T-helper 22 cell (primary cell): ENCODE results near the gene ARHGAP26.

Experiments used
- DNase-seq: peaks from one replicate; pipeline ENCODE4 v3.0.0-alpha.2; 2020; ENCODE audit warnings: low read depth

The ARHGAP26 gene

DNA sequence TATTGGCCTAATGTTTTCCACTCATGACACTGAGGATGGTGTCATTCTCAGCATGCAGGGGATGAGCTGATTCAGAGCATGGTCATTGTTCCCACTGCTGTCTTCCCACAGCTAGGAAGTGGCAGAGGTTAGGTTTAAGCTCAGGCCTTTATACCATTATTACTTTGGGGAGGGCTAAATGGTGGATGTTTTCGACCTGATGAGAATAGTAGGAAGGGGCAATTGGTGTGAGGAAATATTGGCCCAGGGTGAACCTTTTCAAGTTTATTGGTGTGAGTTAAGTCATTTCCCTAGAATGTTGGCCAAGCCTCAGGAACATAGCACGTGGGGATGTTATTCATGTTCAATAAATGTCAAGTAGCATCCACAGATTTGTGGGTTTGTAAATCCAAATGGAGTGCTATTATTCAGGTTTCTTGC, 59.6 kb downstream of the ARHGAP26 start:
- DNase-seq, result no peak

DNA sequence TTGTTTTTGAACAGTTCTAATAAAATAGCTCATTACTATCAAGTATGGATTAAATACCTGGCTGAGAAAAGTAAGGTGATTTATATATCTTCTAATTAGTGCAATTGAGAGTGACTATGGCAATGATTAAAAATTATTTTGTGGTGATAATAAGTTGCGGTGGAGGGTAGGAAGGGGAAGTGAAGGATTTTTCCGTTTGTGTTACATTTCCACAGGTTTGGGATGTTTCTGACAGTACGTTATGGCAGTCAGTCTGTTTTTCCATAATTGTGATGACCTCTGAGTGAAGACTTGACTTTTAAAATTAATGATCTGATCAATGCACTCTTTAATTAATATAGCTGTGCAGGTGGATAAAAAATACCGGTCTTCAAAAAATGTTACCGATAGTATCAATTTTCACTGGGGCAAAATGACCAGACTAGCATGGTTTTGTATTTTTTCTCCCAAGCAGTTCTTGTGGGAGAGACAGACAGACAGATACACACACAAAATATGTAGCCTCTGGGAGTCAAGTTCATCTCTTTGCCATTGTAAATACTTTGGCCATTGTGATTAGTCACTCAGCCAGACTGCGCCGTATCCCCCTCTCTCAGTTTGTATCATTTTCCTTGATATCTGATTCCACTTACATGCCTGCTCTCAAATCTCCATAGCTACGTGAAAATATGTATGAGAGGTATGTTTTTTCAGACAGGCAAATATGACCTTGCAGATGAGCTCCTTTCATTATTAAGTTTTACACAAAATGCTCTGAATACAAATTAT, 60.2 kb downstream of the ARHGAP26 start:
- DNase-seq, result no peak

DNA sequence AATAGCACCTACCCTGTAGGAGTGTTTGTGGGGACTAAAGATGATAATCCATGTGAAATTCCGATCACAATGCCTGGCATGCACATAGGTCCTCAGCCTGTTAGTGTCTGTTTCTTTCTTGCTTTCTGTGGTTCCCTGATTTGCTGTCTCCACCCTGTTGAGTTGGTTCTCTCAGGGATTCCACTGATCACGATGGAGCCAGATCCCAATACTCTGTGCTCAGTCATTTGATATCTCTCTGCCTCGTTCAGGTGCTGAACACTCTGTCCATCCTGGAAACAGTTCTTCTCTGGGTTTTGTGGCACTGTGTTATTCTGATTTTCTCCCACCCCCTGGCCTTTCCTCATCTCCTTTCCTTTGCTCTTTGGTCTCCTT, 60.8 kb downstream of the ARHGAP26 start:
- DNase-seq, result no peak

DNA sequence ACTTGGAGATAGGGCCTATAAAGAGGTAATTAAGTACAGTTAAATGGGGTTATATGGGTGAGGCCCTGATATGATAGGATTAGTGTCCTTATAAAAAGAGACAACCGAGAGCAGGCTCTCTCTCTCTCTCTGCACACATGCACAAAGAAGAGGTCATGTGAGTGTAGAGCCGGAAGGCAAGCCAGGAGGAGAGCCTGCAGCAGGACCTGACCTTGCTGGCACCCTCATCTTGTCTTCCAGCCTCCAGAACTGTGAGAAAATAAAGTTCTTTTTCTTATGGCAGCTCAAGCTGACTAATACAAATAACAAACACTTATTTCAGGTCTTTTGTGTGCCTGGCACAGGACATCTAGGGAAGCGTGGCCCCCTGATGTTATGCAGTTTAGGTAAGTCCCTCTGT, 62.1 kb downstream of the ARHGAP26 start:
- no peak for DNase-seq

DNA sequence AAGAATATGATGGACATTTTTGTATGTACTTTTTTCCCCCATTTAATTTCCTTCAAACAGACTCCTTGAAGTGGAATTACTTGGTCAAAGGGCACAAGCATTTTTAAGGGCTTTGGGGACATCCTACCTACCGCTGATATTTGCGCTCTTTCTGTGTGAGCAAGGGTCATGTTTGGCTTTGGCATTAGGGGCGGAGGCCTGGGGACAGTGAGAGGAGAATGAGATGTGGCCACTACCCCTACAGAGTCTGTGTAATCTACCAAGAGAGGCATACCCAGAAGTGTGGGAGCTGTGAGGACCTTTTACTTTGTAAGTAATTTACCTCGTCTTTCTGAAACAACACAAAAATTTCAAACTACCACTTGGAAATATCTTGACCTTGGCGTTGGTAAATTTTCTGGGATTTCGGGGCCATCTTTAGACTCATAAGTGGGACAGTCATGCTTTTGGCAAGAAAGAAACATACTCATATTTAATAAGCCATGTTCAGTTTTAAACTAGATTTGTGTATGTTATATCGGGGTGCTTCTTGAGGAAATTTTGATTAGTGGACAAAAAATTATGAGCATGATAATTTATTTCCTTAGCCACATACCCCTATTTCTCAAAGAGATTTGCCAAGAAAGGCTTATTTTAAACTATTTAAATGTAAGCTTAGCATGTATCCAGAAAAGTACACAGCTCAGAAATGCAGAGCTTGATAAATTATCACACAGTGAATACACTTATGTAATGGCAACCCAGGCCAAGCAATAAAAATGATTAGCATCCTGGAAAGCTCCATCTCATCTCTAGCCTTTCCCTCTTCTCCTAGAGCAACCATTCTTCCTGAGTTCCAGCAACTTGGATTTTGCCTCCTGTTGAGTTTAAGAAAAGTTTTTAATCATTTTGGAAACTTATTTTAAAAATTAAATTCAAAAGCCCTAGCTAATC, 63.6 kb downstream of the ARHGAP26 start:
- DNase-seq, result no peak

GRCh38 chr5:142834504-142834903, 64.3 kb downstream of the ARHGAP26 start:
- DNase-seq, result no peak

- no peak for DNase-seq
Measured at GRCh38 chr5:142835540-142835939, 65.4 kb downstream of the ARHGAP26 start.

DNA sequence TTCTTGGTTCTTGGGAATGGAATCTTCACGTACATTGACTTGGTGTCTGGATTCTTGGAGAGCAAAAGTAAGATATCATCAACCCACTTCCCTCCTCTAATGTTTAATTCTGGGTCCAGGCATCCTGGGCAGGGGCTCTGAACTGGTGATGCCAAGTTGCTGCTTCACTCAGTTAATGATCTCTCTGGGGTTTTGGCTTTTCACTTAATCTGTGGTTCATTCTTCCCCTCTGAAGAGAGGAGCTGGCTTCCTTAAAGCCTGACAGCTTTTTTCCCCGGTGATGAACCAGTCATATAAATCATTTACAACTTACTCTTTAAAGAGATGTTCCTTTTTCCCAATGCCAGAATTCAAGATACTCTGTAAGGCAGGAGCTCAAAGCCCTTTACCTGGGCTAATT, 65.9 kb downstream of the ARHGAP26 start:
- DNase-seq, result no peak

- no peak for DNase-seq
Measured at GRCh38 chr5:142837081-142837725, 67.0 kb downstream of the ARHGAP26 start.

GRCh38 chr5:142838845-142839244, 68.7 kb downstream of the ARHGAP26 start:
- DNase-seq, result no peak

- DNase-seq, result no peak
Measured at GRCh38 chr5:142839711-142840346, 69.7 kb downstream of the ARHGAP26 start.

- no peak for DNase-seq
Measured at GRCh38 chr5:142840575-142840974, 70.4 kb downstream of the ARHGAP26 start.

DNA sequence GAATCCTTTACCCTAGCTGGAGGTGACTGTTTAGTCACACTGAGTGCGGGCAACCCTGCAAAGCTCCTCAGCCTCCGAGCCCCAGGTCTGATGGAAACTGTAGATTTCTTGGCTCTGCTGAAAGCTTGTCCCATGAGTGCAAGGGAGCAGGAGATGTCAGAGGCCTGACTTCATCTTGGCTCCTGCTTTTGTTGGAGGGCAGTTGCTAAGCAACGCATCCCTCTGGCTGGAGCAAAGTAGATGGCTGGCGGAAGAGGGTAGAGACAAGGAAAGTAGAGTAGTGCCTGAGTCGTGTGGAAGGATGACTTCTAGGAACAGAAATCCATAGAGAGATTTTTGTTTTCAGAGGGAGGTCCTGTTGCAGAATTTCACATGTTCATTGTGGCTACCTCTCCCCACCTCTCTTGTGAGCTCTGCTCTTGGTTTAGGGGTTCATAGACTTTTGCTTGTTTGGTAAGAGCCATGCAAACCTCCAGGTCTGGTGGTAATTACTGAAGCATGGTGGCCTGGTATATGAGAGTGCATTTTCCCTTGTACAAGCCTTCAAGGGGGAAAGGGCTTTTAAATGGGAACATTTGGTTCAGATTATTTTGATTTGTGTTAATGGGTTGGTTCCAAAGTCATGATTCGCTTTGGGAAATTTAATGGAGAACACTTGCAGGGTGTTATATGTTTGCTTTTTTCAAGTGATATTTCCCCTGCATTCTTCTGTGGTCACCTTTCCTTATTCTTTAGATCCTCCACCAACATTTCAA, 71.5 kb downstream of the ARHGAP26 start:
- no peak for DNase-seq

- DNase-seq, result no peak
Measured at GRCh38 chr5:142842994-142843905, 73.1 kb downstream of the ARHGAP26 start.

DNA sequence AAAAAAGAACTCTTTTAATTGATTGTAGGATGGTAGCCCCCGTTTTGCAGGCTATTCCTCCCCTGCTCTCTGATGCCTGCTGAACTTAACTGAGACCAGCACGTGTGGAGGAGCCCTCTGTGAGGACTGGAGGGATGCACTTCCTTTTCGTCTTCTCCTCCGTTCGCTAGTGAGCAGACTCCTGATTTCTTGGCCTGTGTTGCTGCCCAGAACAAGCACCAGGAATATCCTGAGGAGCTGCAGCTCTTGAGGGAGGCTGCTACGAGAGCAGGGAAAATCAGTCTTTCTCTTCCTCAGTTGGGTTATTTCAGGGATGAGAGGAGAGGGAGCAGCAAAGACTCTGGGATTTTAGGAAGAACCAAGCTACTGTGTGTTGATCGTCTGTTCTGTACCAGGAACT, 74.7 kb downstream of the ARHGAP26 start:
- DNase-seq, result no peak

DNA sequence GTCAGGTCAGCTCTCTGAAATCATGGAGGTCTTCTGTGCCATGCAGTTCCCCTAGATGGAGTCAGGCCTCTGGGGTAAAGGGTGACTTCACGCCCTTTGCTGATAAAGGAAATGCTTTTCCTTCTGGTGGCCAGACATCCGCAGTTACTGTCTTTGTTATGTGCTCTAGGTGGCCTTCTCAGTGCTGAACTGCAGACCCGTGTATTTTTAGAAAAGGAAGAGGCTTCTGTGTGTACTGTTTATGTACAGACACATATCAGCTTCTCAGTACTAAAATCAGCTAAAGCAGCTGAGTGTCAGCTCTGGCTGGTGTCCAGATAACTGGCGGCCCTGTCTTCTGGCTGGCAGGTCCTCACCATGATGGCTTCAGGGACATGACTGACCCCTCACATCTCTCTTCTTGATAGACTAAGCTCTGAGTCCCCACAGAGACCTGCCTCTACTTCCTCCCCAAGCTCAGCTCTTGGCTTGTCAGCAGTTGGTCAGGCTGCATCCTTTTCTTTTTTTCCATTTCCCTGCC, 75.3 kb downstream of the ARHGAP26 start:
- no peak for DNase-seq

- no peak for DNase-seq
Measured at GRCh38 chr5:142845954-142846398, 75.8 kb downstream of the ARHGAP26 start.

DNA sequence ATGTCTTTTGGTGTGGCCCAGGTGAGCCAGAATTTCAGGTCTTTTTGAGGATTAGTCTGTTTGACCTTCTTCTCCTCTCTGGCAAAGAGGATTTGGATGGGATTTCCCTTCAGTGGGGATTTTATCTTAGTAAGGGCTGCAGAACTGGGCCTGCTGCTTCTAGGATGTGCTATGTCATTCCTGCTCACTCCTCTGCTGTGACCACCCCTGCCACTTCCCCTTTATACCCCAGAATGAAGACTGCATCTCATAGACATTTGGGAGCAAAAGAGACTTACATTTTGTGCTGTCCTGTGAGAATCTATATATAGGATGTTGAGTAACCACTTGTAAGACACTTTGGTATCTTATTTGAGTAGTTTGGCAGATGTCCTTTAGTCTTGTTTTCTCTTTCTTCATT, 76.2 kb downstream of the ARHGAP26 start:
- DNase-seq, result no peak

DNA sequence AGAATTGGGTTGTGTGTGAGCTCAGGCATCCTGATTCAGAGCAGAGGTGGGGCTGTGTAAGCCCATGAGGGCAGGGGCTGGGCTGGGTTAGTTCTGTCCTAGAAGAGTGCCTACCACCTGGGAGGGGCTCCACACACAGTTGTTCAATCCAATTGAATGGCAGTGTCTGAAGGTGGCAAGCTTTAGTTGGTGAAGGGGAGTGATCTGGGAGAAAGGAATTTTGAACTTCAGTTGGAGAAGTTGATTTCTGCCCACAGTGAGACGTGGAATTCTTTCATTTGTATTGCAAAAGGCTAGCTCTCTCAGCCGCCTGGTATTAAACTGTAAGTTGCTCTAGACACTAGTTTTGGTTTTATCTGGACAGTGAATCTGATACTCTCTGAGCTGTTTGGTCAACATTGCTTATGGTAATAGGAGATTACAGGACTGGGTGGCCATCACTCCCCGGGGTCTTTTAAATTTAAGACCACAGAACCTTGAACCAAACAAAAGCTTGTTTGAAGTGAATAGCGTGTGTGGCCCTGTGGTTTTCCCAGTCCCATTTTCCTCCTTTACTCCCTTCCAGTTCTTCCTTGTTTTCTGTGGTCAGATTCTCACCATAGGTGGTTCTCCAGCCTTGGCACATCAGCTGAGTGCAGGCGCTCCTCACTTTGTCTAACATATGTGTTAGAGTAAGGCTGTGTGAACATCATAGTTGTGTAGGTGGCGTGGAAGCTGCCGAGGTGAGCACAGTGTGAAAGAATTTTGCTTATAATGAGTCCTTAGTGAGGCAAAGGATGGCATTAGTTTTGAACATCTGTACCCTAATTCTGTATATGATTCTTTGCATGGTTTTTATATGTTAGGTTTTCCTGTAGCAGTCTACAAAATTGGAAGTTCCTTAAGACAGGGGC, 78.0 kb downstream of the ARHGAP26 start:
- no peak for DNase-seq
